ENCODE results near the gene PTPRT.

The PTPRT gene

DNA sequence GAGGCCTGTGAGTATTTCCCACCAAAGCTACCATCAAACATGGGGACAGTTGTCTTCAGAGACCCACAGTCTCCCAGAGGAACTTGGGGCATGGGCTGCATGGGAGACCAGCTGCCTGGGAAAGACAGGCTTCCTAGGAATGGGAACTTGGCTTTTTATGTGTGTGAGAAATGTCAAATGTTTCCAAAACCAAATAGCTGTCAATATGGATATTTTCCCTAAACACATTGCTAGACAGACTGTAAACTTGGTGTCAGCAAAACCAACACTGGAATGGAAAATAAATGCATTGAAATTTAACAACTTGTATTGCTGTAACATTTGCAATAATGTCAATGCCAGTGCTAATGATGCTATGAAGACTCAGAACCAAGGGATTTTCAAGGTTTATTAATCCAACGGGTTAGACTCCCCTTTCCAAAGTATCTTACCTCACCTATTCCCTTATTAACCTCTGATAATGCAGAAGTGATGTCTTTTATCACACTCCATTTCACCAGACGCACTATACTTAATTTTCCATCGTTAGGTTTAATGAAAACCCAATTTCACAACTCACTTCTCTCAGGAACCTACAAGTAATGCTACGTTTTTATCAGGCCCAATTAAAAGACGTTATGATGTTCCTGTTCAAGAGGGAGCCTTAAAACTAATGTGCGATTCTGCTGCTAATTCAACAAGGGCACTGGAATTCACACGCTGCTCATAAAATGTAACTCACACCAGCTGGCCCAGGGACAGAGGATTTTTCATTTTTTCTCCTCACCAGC, 1025.4 kb downstream of the PTPRT start:
- Histone ChIP-seq H3K9me3 (replicated peaks; ENCODE audit: insufficient read depth, low read length) (no peaks in the 10 kb centered on the region), H3K27ac (ENCODE audit: low read length) (no peak overlapping the region), H3K4me2 (ENCODE audit: low read depth, low read length) (no peak overlapping the region), H3K4me1 (ENCODE audit: low read length) (no peaks in the 10 kb centered on the region), H3K4me3 (ENCODE audit: low read length) (no peak overlapping the region), H2AFZ (ENCODE audit: low read length) (no peak overlapping the region), H4K20me1 (ENCODE audit: insufficient read depth, low read length) (no peaks in the 10 kb centered on the region), H3K36me3 (replicated peaks; ENCODE audit: insufficient read depth, low read length) (no peaks in the 10 kb centered on the region), H3K9me2 (replicated peaks; ENCODE audit: insufficient read depth, low read length) (no peaks in the 10 kb centered on the region), H3K79me2 (ENCODE audit: low read length) (no peaks in the 10 kb centered on the region), H3F3A (ENCODE audit: insufficient read depth, low read length) (no peaks in the 10 kb centered on the region), H3K9ac (ENCODE audit: low read length) (no peak overlapping the region), H3K27me3 (replicated peaks; ENCODE audit: insufficient read depth, low read length) (no peaks in the 10 kb centered on the region)
- TF ChIP-seq EZH2phosphoT487 (IDR thresholded peaks at IDR 0.05; ENCODE audit: low read length) (no peak), EZH2 (optimal IDR thresholded peaks at IDR 0.05; ENCODE audit: low read depth, low read length) (no peak)
- TF ChIP-seq, protein P1, sequence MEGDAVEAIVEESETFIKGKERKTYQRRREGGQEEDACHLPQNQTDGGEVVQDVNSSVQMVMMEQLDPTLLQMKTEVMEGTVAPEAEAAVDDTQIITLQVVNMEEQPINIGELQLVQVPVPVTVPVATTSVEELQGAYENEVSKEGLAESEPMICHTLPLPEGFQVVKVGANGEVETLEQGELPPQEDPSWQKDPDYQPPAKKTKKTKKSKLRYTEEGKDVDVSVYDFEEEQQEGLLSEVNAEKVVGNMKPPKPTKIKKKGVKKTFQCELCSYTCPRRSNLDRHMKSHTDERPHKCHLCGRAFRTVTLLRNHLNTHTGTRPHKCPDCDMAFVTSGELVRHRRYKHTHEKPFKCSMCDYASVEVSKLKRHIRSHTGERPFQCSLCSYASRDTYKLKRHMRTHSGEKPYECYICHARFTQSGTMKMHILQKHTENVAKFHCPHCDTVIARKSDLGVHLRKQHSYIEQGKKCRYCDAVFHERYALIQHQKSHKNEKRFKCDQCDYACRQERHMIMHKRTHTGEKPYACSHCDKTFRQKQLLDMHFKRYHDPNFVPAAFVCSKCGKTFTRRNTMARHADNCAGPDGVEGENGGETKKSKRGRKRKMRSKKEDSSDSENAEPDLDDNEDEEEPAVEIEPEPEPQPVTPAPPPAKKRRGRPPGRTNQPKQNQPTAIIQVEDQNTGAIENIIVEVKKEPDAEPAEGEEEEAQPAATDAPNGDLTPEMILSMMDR (IDR thresholded peaks at IDR 0.05; ENCODE audit: low read length) = no peak
- DNase-seq = no peak

DNA sequence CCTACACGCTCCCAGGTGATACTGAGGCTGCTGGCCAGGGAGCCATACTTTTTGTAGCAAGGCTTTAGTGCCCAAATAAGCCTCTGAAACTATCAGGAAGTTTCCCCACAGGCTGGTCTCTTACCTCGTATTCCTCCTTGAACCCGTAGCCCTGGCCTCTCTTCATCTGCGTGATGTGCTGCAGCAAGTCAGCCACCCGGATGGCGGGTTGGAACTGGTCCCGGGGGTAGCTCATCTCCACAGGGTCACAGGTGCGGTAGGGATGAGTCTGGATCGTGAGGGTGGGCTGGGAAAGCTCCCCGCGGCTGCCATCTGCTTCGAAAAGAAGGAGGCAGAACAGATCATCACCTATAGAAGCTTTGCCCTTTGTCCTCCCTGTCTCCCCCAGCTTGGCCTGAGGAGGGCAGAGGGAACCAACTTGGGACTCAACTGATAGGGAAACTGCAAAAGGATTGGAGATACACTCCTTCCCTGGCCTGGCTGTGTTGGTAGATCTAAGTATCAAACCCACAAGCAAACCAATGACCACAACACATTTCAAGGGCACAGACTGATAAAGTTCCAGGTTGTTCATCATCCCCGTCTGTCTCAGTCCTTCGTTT, 1028.4 kb downstream of the PTPRT start:
- H3K9me3 ChIP-seq (replicated peaks; ENCODE audit: insufficient read depth, low read length) = no peaks in the 10 kb centered on the region
- no peak overlapping the region for H3K4me2 ChIP-seq (ENCODE audit: low read depth, low read length)
- H3K9ac ChIP-seq (ENCODE audit: low read length) = no peak overlapping the region
- no peaks in the 10 kb centered on the region for H3K4me1 ChIP-seq (ENCODE audit: low read length)
- no peaks in the 10 kb centered on the region for H3K36me3 ChIP-seq (replicated peaks; ENCODE audit: insufficient read depth, low read length)
- no peak overlapping the region for H3K27ac ChIP-seq (ENCODE audit: low read length)
- H3F3A ChIP-seq (ENCODE audit: insufficient read depth, low read length) = no peaks in the 10 kb centered on the region
- no peaks in the 10 kb centered on the region for H4K20me1 ChIP-seq (ENCODE audit: insufficient read depth, low read length)
- no peaks in the 10 kb centered on the region for H3K9me2 ChIP-seq (replicated peaks; ENCODE audit: insufficient read depth, low read length)
- no peaks in the 10 kb centered on the region for H3K27me3 ChIP-seq (replicated peaks; ENCODE audit: insufficient read depth, low read length)
- TF ChIP-seq EZH2phosphoT487 (IDR thresholded peaks at IDR 0.05; ENCODE audit: low read length) (no peak), EZH2 (optimal IDR thresholded peaks at IDR 0.05; ENCODE audit: low read depth, low read length) (no peak)
- TF ChIP-seq, protein P1 (IDR thresholded peaks at IDR 0.05; ENCODE audit: low read length) = no peak
- H3K4me3 ChIP-seq (ENCODE audit: low read length) = no peak overlapping the region
- no peak overlapping the region for H2AFZ ChIP-seq (ENCODE audit: low read length)
- no peak for DNase-seq
- no peaks in the 10 kb centered on the region for H3K79me2 ChIP-seq (ENCODE audit: low read length)

DNA sequence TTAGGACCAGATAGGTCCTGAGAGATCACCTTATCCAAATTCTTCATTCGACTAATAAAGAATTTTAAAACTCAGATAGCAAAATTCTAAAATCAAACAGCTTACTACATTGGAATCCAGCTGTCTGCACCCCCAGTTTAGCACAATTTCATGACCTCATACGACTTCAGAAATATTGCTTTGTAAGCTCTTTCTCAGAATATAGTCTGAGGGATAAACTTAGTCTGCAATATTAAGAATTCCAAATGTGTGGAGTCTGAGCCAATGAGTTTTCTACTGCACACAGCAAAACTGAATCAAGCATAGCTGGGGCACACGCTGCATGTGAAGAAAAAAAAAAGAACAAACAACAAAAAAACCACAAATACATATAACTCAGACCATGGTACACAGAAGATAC, 1029.9 kb downstream of the PTPRT start:
- Histone ChIP-seq H4K20me1 (ENCODE audit: insufficient read depth, low read length) (no peaks in the 10 kb centered on the region), H3F3A (ENCODE audit: insufficient read depth, low read length) (no peaks in the 10 kb centered on the region), H2AFZ (ENCODE audit: low read length) (no peak overlapping the region), H3K9me3 (replicated peaks; ENCODE audit: insufficient read depth, low read length) (no peaks in the 10 kb centered on the region), H3K4me3 (ENCODE audit: low read length) (no peak overlapping the region), H3K9ac (ENCODE audit: low read length) (no peak overlapping the region), H3K27ac (ENCODE audit: low read length) (no peak overlapping the region), H3K4me2 (ENCODE audit: low read depth, low read length) (no peak overlapping the region), H3K36me3 (replicated peaks; ENCODE audit: insufficient read depth, low read length) (no peaks in the 10 kb centered on the region), H3K4me1 (ENCODE audit: low read length) (no peaks in the 10 kb centered on the region), H3K79me2 (ENCODE audit: low read length) (no peaks in the 10 kb centered on the region), H3K9me2 (replicated peaks; ENCODE audit: insufficient read depth, low read length) (no peaks in the 10 kb centered on the region), H3K27me3 (replicated peaks; ENCODE audit: insufficient read depth, low read length) (no peaks in the 10 kb centered on the region)
- DNase-seq = no peak
- TF ChIP-seq EZH2 (optimal IDR thresholded peaks at IDR 0.05; ENCODE audit: low read depth, low read length) (no peak), EZH2phosphoT487 (IDR thresholded peaks at IDR 0.05; ENCODE audit: low read length) (no peak)
- TF ChIP-seq, protein P1 (IDR thresholded peaks at IDR 0.05; ENCODE audit: low read length) = no peak

Measured in MM.1S (cell line).